ENCODE measurements around the gene FGG. TPM values are rescaled to one million over a fixed set of nuclear protein-coding genes. Genes with fewer than 3 reads are reported as not detected.
A peak's percentile ranks its signal among the peaks of the same experiment; 100 is the strongest.
"Not testable (repeated sequence)": the region's sequence is repeated elsewhere in the genome, so short reads cannot be mapped to it uniquely, and the experiment has no call there.

The FGG gene
- total RNA-seq, 6 experiments from 2014 or later = 5,578 to 14,578 (median 13,052) TPM

DNA sequence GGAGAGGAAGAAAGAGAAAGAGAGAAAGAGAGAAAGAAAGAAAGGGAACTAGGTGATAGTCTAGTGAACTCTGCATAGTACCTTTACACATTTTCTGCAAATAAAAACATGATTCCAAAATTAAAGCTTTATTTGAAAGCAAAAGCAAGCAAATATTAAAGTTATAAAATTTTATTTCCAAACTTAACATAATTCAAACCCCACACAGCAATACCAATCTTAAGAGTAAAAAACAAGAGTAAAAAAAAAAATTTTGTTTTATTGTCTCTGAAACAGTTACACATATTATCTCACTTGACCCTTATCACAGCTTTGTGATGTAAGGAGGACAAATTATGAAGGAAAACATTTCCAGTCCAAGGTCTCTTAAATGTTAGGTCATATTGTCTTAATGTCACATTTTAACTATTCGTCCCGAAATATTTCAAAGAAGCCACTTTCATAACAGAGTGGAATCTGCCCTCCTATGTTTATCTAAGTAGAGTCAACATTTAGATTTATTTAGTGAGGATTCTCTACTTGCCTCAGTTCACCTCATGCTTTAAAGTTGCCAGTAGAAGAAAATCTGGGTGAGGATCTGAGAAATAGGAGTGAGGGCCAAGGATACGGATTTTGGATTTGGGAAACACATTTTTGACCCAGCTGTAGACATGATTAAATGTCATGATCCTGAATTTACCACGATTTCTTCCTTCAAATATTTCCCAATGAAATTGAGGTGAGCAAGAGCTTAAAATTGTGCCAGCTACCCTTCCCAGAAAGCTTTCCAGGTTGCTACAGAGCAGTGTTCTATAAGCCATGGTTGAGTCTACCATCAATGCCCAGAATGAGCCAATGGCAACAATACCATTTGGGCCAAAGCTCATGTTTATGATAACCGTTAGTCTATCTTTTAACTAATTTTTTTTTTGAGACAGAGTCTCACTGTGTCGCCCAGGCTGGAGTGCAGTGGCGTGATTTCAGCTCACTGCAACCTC lies 14.4 kb downstream of the FGG start:
- peak; percentile 38 to 74 (median 62) for ATAC-seq
- DNase-seq = no peak
- intact Hi-C loops (cut with DNase I) = no loop called here
- TF ChIP-seq POLR2A (IDR thresholded peaks at IDR 0.05) = peak; percentile 13
- TF ChIP-seq, protein P1, sequence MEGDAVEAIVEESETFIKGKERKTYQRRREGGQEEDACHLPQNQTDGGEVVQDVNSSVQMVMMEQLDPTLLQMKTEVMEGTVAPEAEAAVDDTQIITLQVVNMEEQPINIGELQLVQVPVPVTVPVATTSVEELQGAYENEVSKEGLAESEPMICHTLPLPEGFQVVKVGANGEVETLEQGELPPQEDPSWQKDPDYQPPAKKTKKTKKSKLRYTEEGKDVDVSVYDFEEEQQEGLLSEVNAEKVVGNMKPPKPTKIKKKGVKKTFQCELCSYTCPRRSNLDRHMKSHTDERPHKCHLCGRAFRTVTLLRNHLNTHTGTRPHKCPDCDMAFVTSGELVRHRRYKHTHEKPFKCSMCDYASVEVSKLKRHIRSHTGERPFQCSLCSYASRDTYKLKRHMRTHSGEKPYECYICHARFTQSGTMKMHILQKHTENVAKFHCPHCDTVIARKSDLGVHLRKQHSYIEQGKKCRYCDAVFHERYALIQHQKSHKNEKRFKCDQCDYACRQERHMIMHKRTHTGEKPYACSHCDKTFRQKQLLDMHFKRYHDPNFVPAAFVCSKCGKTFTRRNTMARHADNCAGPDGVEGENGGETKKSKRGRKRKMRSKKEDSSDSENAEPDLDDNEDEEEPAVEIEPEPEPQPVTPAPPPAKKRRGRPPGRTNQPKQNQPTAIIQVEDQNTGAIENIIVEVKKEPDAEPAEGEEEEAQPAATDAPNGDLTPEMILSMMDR (IDR thresholded peaks at IDR 0.05) = no peak
- no peaks in the 10 kb centered on the region for H3K36me3 ChIP-seq
- WGBS (ENCODE audit: insufficient coverage, low coverage, low lambda C conversion rate, missing lambda C conversion rate) = 20% methylated on average over 7 of the region's 7 CpGs
- H3K9me3 ChIP-seq = no peaks in the 10 kb centered on the region
- H3K27ac ChIP-seq = peak overlapping the region; percentile 68 to 88 (median 75)
- peak overlapping the region in 2 of 3 donors; percentile 9 to 25 for H3K4me3 ChIP-seq
- no peaks in the 10 kb centered on the region for H3K27me3 ChIP-seq
- peaks cover 0 to 46% (median 11%) of the 10 kb centered on the region in 4 donors for H3K4me1 ChIP-seq

DNA sequence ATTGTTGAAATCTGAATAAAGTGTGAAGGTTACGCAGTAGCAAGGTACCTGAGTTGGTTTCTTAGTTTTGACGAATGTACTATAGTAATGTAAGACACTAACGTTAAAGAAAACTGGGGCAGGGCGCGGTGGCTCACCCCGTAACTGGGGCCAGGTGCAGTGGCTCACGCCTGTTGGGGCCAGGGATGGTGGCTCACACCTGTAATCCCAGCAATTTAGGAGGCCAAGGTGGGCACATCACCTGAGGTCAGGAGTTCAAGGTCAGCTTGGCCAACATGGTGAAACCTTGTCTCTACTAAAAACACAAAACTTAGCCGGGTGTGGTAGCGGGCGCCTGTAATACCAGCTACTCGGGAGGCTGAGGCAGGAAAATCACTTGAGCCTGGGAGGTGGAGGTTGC lies 15.2 kb downstream of the FGG start:
- peaks cover 0 to 53% (median 13%) of the 10 kb centered on the region in 4 donors for H3K4me1 ChIP-seq
- 46% methylated on average over 11 of the region's 11 CpGs for WGBS (ENCODE audit: insufficient coverage, low coverage, low lambda C conversion rate, missing lambda C conversion rate)
- H3K27me3 ChIP-seq; H3K36me3 ChIP-seq; H3K9me3 ChIP-seq; DNase-seq; intact Hi-C loops (cut with DNase I): not testable (repeated sequence)
- H3K27ac ChIP-seq = peak overlapping the region; percentile 30 to 88 (median 63)
- ATAC-seq = peak in 3 of 4 donors; percentile 6 to 26 (median 17)
- H3K4me3 ChIP-seq = peak overlapping the region in 2 of 3 donors; percentile 1 to 4

DNA sequence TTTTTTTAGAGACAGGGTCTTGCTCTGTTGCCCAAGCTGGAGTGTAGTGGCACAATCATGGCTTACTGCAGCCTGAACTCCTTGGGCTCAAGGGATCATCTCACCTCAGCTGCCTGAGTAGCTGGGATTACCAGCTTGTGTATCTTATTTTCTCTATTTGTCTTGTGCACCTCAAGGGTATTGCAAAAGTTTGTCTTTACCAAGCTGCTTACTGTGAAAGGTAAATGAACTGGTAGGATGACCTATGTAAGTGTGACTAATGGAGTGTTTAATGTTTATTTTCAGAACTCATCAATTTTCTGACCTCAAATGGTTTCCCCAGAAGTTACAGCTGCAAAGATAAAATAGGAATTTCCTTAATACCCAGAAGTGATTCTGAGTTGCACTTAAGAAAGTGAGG lies 16.6 kb downstream of the FGG start:
- DNase-seq = no peak
- H3K4me1 ChIP-seq = peaks cover 0 to 65% (median 13%) of the 10 kb centered on the region in 4 donors
- no peaks in the 10 kb centered on the region for H3K27me3 ChIP-seq
- no peaks in the 10 kb centered on the region for H3K9me3 ChIP-seq
- TF ChIP-seq, protein P1 (IDR thresholded peaks at IDR 0.05) = no peak
- no peak for TF ChIP-seq POLR2A (IDR thresholded peaks at IDR 0.05)
- intact Hi-C loops (cut with DNase I) = no loop called here
- H3K4me3 ChIP-seq = no peak overlapping the region
- peak overlapping the region in 2 of 3 donors; percentile 63 to 88 for H3K27ac ChIP-seq
- no peaks in the 10 kb centered on the region for H3K36me3 ChIP-seq
- ATAC-seq = peak; percentile 24 to 43 (median 39)

DNA sequence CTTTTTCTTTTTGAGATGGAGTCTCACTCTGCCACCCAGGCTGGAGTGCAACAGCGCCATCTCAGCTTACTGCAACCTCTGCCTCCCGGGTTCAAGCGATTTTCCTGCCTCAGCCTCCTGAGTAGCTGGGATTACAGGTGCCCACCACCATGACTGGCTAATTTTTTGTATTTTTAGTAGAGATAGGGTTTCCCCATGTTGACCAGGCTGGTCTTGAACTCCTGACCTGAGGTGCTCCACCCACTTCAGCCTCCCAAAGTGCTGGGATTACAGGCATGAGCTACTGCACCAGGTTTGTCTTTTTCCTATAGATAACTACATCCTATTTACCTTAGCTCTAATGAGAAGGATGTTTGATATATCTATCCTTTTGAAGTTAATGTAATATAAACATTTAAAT lies 18.1 kb downstream of the FGG start:
- H3K27ac ChIP-seq = peak overlapping the region in 1 of 3 donors; percentile 90
- 76% methylated on average over 3 of the region's 3 CpGs for WGBS (ENCODE audit: insufficient coverage, low coverage, low lambda C conversion rate, missing lambda C conversion rate)
- H3K4me1 ChIP-seq = peaks cover 0 to 58% (median 13%) of the 10 kb centered on the region in 4 donors

DNA sequence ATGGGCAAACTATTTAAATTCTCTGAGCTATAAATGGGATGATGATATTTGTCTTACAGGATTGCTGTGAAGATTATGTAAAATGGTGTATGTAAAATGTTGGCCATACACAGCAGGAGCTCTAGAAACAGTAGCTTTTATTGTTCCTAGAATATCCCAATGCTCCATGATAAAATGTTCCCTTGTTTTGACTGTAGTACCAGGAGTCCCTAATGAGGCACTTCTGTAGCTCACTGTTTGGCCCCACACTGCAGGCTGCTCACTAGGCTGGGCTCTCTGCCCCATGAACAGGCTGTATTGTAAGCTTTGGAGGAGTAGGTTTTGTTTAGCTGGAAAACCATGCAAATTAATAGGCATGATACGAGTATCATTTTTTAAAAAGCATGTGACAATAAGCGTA lies 18.6 kb downstream of the FGG start:
- TF ChIP-seq POLR2A (IDR thresholded peaks at IDR 0.05) = no peak
- TF ChIP-seq, protein P1 (IDR thresholded peaks at IDR 0.05) = no peak
- no peaks in the 10 kb centered on the region for H3K27me3 ChIP-seq
- H3K9me3 ChIP-seq = no peaks in the 10 kb centered on the region
- WGBS (ENCODE audit: insufficient coverage, low coverage, low lambda C conversion rate, missing lambda C conversion rate) = 54% methylated on average over 2 of the region's 2 CpGs
- H3K4me1 ChIP-seq = peaks cover 0 to 53% (median 13%) of the 10 kb centered on the region in 4 donors
- H3K36me3 ChIP-seq = peaks cover 0 to 15% (median 7%) of the 10 kb centered on the region in 4 donors
- ATAC-seq (no peak), DNase-seq (no peak)
- peak overlapping the region; percentile 8 to 90 (median 26) for H3K27ac ChIP-seq
- no peak overlapping the region for H3K4me3 ChIP-seq
- intact Hi-C loops (cut with DNase I) = no loop called here

More for the DNA sequence above, 18.1 kb downstream of the FGG start:
- ATAC-seq; DNase-seq; H3K4me3 ChIP-seq; intact Hi-C loops (cut with DNase I); H3K36me3 ChIP-seq; H3K9me3 ChIP-seq; H3K27me3 ChIP-seq: not testable (repeated sequence)

Measured in right lobe of liver (tissue), 6 donors.